Forelimb muscle (tissue), 1 donor: ENCODE results near the gene RNLS. TPM values are rescaled to one million over a fixed set of nuclear protein-coding genes. Genes with fewer than 3 reads are reported as not detected.
"Not testable (repeated sequence)": the region's sequence is repeated elsewhere in the genome, so short reads cannot be mapped to it uniquely, and the experiment has no call there.

ENCODE experiments used
- DNase-seq: peaks from one replicate; pipeline ENCODE4 v3.0.0-alpha.2; 2013; ENCODE audit warnings: low read depth
- polyA plus RNA-seq: library from polyadenylated mRNA; unstranded; fragments of 120-200 nt; gene quantifications from one replicate; pipeline ENCODE4 v1.2.1, GENCODE V29; 2013; ENCODE audit not compliant: insufficient read length

The RNLS gene
- polyA plus RNA-seq, 1 donor = 2.1 TPM

GRCh38 chr10:88523739-88524400 lies 59.2 kb downstream of the RNLS start:
- DNase-seq = no peak

- no peak for DNase-seq
Observed at GRCh38 chr10:88522715-88523114, 60.4 kb downstream of the RNLS start.

GRCh38 chr10:88521791-88522190 lies 61.3 kb downstream of the RNLS start:
- no peak for DNase-seq

- no peak for DNase-seq
Observed at GRCh38 chr10:88515235-88515634, 67.9 kb downstream of the RNLS start.

DNA sequence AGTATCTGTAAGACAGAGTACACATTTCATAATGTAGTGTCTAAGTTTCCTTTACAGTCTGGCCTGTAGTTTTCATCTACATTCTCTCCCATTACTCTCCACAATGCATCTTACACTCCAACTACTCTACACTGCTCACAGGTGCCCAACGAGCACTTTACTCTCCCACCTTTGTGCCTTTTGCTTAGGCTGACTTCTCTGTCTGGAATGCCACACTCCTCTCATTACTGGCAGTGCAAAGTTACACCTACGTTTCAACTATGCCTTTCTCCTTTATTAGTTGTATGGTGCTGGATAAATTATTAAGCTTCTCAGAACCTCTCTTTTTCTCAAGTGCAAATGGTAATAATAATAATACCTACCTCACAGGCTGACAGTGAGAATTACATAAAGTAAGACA lies 70.5 kb downstream of the RNLS start:
- no peak for DNase-seq

DNA sequence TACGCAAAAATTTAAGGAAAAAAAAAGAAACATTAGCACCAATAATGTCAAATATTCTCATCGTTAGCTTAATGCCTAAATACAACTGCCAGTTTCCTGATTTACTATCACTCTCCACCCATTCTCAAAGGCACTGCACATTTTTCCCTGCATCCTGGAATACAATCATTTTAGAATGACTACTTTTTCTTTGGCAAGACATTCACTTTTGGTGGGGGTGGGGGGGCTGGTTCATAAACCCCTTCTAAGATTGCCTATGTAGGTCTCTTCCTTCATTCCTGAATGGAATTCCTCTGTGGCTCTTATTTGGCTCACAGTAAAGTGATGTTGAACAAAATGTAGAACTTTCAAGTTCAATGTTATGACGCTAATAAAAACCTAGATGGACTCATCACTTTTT lies 74.3 kb downstream of the RNLS start:
- no peak for DNase-seq

DNA sequence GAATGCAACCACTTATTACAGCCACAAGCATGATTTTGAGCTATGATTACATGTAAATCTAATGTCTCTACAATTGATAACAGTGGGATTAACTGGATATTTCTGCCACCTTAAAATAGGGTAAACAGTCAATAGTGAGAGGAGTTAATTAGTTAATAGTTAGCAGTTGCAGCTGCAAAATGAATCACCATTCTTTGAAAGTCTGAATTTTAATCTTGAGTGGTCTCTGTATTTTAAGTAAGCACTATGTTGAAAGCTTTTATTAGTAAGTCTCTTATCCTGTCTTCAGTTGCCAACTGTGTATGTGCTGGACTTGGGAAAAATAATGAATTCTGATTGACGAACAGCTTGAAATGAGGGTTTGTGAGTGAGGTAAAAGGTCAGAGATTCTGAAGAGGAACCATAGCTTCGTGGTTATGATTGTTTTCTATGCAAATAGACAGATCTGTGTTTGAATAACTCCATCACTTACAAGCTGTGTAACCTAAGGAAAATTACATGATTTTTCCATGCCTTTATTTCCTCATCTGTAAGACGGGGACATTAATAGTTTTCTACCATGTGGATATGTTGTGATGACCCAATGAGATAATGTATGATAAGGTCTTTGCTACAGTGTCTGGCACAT lies 75.2 kb downstream of the RNLS start:
- no peak for DNase-seq

DNA sequence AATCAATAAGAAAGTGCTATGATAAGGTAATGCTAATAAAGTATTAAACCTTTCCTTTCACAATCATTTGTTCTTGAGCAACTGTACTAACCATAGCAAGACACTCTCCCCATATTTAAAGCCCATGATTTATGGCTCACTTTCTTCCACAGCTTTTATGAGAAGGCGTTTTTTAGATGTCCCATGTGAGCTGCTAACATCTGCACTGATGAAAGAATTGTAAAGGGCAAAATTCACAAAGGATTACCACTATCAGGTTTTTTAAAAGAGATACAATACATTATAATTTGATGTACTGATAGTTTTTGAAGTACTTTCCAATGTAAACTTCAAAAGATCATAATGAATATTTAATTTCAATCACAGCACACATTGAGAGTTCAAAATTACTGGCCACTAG lies 75.7 kb downstream of the RNLS start:
- DNase-seq = no peak

- no peak for DNase-seq
Observed at GRCh38 chr10:88505680-88506215, 77.4 kb downstream of the RNLS start.

- no peak for DNase-seq
Observed at GRCh38 chr10:88505265-88505664, 77.9 kb downstream of the RNLS start.

GRCh38 chr10:88500656-88501055 lies 82.5 kb downstream of the RNLS start:
- no peak for DNase-seq

- no peak for DNase-seq
Observed at GRCh38 chr10:88499569-88500470, 83.3 kb downstream of the RNLS start.

- DNase-seq = no peak
Observed at GRCh38 chr10:88497913-88498312, 85.2 kb downstream of the RNLS start.

DNA sequence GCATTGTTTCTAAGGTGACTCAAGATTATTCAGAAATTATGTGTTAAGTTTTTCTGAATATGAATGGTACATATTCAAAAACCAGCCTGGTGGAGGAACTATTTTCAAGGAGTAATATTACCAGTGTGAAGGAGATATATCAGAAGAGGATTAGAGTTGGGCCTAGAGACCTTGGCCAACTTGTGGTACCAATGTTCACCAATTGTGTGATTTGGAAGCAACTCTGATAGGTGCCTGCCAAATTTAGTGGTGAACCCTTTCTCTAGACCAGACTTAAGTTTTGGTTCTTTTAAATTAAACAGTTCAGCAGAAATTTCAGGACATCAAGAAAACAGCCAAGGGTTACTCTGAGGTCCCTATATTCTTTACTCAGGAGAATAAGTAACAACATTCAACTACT lies 88.6 kb downstream of the RNLS start:
- no peak for DNase-seq

DNA sequence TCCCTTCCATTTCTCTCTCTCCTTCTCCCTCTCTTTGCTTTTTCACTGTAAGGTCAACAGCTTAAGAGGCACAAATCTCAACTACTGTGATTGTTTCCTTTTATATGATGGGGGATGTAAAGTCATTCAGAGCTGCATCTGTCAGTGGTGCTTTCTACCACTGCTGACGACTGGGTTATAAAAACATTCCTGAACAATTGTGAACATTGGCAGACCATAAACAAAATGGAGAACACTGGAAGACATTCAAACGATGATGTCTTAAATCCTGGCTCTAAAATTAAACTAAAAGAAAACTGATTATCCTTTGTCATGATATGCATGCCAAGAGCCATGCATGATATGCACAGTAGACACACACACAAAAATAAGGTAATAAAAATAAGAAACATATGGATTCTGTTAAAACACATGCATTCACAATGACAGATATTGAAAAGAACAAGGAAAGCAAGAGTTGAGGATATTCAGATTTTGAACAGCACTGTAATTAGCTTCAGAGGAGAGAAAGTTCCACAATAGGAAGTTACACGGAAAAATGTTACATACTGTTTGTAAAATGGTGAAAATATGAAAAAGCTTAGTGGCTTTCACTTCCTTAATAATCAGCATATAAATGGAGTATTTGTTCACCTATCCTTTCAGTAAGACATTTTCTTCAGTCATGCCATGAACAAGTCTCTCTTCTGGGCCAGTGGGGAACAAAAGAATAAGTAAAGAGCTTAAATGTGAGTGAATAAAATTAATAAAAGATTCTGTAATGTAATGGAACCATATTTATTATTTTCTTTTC lies 89.2 kb downstream of the RNLS start:
- peak; percentile 24 for DNase-seq

DNA sequence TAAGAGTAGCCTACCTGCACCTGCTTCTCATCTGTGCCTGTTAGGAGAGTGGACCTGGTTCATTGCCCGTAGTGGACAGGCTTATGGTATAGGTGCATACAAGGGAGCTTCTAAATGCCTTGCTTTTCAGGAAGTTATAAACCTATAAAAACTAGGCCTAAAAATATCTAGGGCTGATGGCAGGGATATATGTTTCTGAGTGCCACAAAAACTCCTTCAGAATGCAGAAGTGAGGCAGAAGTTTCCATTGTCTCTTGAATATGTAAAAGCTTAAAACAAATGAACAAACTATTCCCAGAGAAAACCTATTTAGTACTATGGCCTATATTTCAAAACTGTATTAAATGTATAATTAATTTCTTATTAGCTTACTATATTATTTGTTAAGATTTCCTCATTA lies 91.8 kb downstream of the RNLS start:
- DNase-seq = no peak

GRCh38 chr10:88490231-88490980 lies 92.7 kb downstream of the RNLS start:
- no peak for DNase-seq

- DNase-seq = no peak
Observed at GRCh38 chr10:88489107-88489506, 94.0 kb downstream of the RNLS start.

GRCh38 chr10:88486816-88487215 lies 96.3 kb downstream of the RNLS start:
- DNase-seq = not testable (repeated sequence)

GRCh38 chr10:88482220-88482619 lies 100.9 kb downstream of the RNLS start:
- no peak for DNase-seq

GRCh38 chr10:88478256-88478655 lies 104.9 kb downstream of the RNLS start:
- DNase-seq = no peak
